OCI-LY1 (cell line): Measurements from ENCODE around the gene PDCD1.

ENCODE experiments used
- EZH2 ChIP-seq: fragments of 200-600 bp; sonication (generic), shearing (Covaris generic); IDR thresholded peaks from 2 replicates; pipeline ENCODE4 v1.8.0; 2017; ENCODE audit warnings: borderline replicate concordance, mixed run types, mild to moderate bottlenecking, antibody characterized with exemption, low read length, moderate library complexity, mixed read lengths
- TF ChIP-seq, protein P1 (sequence below): fragments of 200-600 bp; sonication (generic), shearing (Covaris generic); IDR thresholded peaks from 2 replicates; pipeline ENCODE4 v1.5.1; 2017; ENCODE audit warnings: mild to moderate bottlenecking, antibody characterized with exemption, low read length, moderate library complexity, mixed read lengths

DNA sequence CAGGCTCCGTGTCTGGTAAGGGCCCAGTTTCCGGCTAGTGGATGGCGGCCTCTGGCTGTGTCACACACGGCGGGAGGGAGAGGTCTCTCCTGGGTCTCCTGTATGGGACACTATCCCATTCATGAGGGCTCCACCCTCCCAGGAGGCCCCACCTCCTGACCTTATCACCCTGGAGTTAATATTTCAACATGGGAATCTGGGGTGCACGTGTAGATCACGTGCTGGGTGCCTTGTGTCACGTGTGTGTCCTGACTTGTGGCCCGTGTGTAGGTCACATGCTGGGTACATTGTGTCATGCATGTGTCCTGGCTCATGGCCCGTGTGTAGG, 39.8 kb downstream of the PDCD1 start:
- TF ChIP-seq, protein P1, sequence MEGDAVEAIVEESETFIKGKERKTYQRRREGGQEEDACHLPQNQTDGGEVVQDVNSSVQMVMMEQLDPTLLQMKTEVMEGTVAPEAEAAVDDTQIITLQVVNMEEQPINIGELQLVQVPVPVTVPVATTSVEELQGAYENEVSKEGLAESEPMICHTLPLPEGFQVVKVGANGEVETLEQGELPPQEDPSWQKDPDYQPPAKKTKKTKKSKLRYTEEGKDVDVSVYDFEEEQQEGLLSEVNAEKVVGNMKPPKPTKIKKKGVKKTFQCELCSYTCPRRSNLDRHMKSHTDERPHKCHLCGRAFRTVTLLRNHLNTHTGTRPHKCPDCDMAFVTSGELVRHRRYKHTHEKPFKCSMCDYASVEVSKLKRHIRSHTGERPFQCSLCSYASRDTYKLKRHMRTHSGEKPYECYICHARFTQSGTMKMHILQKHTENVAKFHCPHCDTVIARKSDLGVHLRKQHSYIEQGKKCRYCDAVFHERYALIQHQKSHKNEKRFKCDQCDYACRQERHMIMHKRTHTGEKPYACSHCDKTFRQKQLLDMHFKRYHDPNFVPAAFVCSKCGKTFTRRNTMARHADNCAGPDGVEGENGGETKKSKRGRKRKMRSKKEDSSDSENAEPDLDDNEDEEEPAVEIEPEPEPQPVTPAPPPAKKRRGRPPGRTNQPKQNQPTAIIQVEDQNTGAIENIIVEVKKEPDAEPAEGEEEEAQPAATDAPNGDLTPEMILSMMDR = no peak
- no peak for TF ChIP-seq EZH2
